ENCODE data around the gene MAPK10. TPM values are rescaled to one million over a fixed set of nuclear protein-coding genes. Genes with fewer than 3 reads are reported as not detected.

The MAPK10 gene
- total and polyA plus RNA-seq, 8 donors, result 1.4 to 103 (median 15.0) TPM

DNA sequence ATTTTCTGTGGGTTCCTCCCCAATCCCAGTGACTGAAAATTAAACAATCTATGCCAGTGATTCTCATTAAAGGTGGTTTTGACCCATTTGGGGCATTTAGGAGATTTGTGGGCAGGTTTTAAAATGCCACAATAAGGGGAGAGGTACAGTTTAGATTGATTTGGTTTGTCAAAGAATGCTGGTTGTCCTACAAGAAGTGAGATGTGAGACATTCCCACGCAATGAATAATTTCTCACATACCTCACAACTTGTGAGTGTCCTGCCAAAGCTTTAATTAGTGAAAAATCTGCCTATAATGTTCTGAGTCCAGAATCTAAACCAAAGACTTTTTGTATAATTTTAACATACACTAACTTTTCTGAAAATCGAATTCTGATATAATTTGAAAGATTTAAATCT, 199.4 kb downstream of the MAPK10 start:
- H3K27ac ChIP-seq, result no peak overlapping the region
- H3K4me1 ChIP-seq, result no peaks in the 10 kb centered on the region
- H3K36me3 ChIP-seq, result no peaks in the 10 kb centered on the region
- no peak for TF ChIP-seq POLR2A (IDR thresholded peaks at IDR 0.05)
- no peak for TF ChIP-seq EP300 (IDR thresholded peaks at IDR 0.05)
- TF ChIP-seq POLR2AphosphoS5 (IDR thresholded peaks at IDR 0.05), result no peak
- no peak for TF ChIP-seq CTCF (IDR thresholded peaks at IDR 0.05)
- WGBS, 5 donors, result 79 to 88% (median 81%) methylated on average over 2 of the region's 2 CpGs
- no peak overlapping the region for H3K4me3 ChIP-seq
- no peaks in the 10 kb centered on the region for H3K9me3 ChIP-seq
- intact Hi-C loops (cut with DNase I; ENCODE audit: low total_unique reads), result no loop called here
- DNase-seq, result no peak
- H3K27me3 ChIP-seq, result no peaks in the 10 kb centered on the region

- Histone ChIP-seq H3K36me3 (no peaks in the 10 kb centered on the region), H3K27ac (no peak overlapping the region), H3K4me1 (no peaks in the 10 kb centered on the region), H3K9me3 (no peaks in the 10 kb centered on the region), H3K27me3 (no peaks in the 10 kb centered on the region), H3K4me3 (no peak overlapping the region)
- DNase-seq, result no peak
- intact Hi-C loops (cut with DNase I; ENCODE audit: low total_unique reads), result no loop called here
- 88 to 95% (median 91%) methylated on average over 4 of the region's 4 CpGs for WGBS, 5 donors
- no peak for TF ChIP-seq EP300 (IDR thresholded peaks at IDR 0.05)
- no peak for TF ChIP-seq CTCF (IDR thresholded peaks at IDR 0.05)
- TF ChIP-seq POLR2AphosphoS5 (IDR thresholded peaks at IDR 0.05), result no peak
- no peak for TF ChIP-seq POLR2A (IDR thresholded peaks at IDR 0.05)
Observed at GRCh38 chr4:86159216-86159615, 200.6 kb downstream of the MAPK10 start.

DNA sequence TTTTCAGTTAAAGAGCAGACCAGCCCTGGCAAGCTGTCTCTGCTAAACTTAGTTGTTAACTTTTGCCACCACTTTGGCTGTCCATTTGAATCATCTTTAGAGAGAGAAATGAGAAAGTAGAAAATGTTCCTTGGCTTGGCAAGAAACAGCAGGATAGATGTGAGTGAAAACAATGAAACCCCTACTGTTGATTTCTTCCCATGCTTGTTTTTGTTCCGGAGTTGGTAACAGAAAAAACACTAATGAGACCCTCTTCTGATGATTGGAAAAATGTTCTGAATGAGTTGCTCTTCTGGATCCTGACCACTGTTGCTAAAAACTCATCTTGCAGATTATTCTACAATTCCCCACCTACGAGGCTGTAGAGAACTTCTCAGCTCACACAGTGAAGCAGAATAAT, 203.3 kb downstream of the MAPK10 start:
- no peaks in the 10 kb centered on the region for H3K27me3 ChIP-seq
- no peaks in the 10 kb centered on the region for H3K4me1 ChIP-seq
- H3K9me3 ChIP-seq, result no peaks in the 10 kb centered on the region
- intact Hi-C loops (cut with DNase I; ENCODE audit: low total_unique reads), result no loop called here
- TF ChIP-seq POLR2AphosphoS5 (IDR thresholded peaks at IDR 0.05) (no peak), EP300 (IDR thresholded peaks at IDR 0.05) (no peak), CTCF (IDR thresholded peaks at IDR 0.05) (no peak), POLR2A (IDR thresholded peaks at IDR 0.05) (no peak)
- H3K27ac ChIP-seq, result no peak overlapping the region
- WGBS, 5 donors, result 63 to 80% (median 76%) methylated on average over 2 of the region's 2 CpGs
- H3K4me3 ChIP-seq, result no peak overlapping the region
- no peaks in the 10 kb centered on the region for H3K36me3 ChIP-seq
- DNase-seq, result no peak

GRCh38 chr4:86155766-86156165, 204.1 kb downstream of the MAPK10 start:
- no peak overlapping the region for H3K4me3 ChIP-seq
- intact Hi-C loops (cut with DNase I; ENCODE audit: low total_unique reads), result no loop called here
- H3K27me3 ChIP-seq, result no peaks in the 10 kb centered on the region
- no peak overlapping the region for H3K27ac ChIP-seq
- no peaks in the 10 kb centered on the region for H3K9me3 ChIP-seq
- no peak for DNase-seq
- TF ChIP-seq CTCF (IDR thresholded peaks at IDR 0.05), result no peak
- no peak for TF ChIP-seq POLR2AphosphoS5 (IDR thresholded peaks at IDR 0.05)
- no peak for TF ChIP-seq POLR2A (IDR thresholded peaks at IDR 0.05)
- TF ChIP-seq EP300 (IDR thresholded peaks at IDR 0.05), result no peak
- WGBS, 5 donors, result 75 to 95% (median 91%) methylated on average over 4 of the region's 4 CpGs
- no peaks in the 10 kb centered on the region for H3K4me1 ChIP-seq
- no peaks in the 10 kb centered on the region for H3K36me3 ChIP-seq
